RPMI7951 (cell line): Measurements from ENCODE around the gene KLHDC9. TPM values are rescaled to one million over a fixed set of nuclear protein-coding genes. Genes with fewer than 3 reads are reported as not detected.
A peak's percentile ranks its signal among the peaks of the same experiment; 100 is the strongest.
"Not testable (repeated sequence)": the region's sequence is repeated elsewhere in the genome, so short reads cannot be mapped to it uniquely, and the experiment has no call there.

ENCODE experiments used
- DNase-seq: peaks from one replicate; pipeline ENCODE4 v3.0.0-alpha.2; 2012; ENCODE audit warnings: low read depth
- total RNA-seq: library from RNA; depleted of rRNA; stranded (reverse); fragments of >200 nt; shearing (Covaris generic); gene quantifications from 2 replicates; pipeline ENCODE4 v1.2.3, GENCODE V29; 2014; rRNA removed

The KLHDC9 gene
- total RNA-seq, result not detected in 2 replicates

- no peak for DNase-seq
Observed at GRCh38 chr1:161098210-161099068, at the start of gene KLHDC9. Gene KLHDC9, plus strand, starts transcription at chr1:161098361. Its CDS starts 175 bp downstream, at chr1:161098536.

DNA sequence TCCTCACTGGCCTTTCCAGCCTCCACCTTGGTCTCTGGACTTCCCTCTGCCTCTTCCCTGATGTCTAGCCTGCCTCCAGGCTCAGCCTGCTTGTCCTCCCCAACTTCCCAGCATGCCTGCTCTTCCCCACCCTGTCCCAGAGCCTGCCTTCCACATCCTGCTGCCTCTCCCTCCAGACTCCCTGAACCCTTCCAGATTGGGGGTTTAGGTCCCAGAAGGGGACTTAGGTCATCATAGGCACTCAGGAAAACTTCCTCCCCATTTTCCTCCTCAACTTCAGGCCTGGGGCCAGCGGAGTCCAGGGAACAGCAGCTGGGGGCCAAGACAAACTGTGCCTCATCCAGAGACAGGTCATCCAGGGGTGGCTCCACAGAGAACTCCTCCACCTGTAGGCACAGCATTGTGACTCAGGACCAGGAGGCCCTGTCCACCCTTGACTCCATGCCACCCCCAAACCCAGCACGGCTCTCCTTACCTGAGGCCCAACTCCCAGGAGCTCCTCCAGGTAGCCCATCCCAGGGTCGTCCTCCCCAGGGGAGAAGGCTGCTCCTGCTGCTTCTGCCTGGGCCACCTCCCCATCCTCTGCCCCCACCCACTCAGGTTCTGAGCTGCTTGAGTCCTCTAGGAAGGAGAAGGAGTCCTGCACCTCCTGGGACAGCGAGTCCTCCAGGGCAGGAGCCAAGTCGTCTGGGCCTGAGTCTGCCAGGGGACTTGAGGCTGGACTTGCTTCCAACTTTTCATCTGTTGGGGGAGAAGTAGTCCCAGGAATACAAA is 49.0 kb upstream of the KLHDC9 start:
- no peak for DNase-seq

GRCh38 chr1:161051219-161051618 is 46.9 kb upstream of the KLHDC9 start:
- DNase-seq, result no peak

DNA sequence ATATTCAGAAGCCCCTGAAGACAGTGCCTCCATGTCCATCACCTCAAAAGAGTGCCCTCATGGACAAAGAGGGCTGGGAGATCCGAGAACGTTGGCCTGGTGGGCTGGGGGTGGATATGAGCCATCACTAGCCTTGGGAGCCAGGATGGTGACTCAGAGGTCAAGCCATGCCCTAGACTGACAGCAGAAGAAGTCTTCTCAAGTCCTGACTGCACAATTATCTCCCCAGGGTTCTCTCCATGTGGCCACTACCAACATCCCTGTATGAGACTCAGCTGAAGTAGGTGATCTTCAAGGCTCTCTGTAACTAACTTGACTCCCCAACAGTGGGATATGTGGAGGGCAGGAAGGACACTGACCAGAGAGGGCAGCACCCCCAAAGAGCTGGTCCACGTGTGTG is 45.3 kb upstream of the KLHDC9 start:
- DNase-seq, result no peak

DNA sequence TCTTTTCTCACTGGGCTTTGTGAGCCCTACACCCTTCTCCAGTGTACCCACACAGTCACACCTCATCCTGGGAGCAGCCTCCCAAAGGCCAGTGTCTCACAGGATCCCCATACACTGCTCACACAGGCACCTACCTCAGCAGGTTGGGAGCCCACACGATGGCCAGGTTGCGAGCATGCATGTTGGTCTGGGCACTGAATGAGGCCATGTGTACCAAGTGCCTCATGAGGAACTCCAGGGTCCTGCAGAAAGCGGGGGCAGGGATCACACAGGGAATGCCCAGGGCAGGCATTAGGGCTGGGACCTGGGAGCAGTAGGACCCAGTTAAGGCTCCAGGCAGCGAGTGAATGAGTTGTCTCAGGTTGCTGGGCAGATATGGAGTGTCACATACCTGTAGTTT is 43.9 kb upstream of the KLHDC9 start:
- no peak for DNase-seq

DNA sequence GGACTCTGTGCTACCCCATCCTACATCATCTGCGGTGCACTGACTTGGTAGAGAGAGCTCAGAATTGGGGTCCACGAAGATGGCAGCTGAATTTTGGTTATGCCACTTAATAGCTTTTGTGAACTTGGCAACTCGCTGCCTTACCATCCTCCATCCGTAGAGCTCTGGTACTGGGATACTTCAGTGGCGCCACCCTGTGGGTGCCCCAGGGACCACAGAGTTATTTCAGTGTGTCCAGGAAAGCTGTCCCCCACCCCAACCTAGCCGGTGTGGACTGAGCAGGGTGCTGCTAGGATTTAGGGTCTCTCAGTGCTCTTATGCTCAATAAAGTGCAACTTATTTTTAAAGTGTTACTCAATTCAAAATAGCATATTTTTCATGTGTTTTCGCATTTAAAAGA is 43.4 kb upstream of the KLHDC9 start:
- DNase-seq, result no peak

GRCh38 chr1:161059293-161059692 is 38.9 kb upstream of the KLHDC9 start:
- DNase-seq, result no peak

DNA sequence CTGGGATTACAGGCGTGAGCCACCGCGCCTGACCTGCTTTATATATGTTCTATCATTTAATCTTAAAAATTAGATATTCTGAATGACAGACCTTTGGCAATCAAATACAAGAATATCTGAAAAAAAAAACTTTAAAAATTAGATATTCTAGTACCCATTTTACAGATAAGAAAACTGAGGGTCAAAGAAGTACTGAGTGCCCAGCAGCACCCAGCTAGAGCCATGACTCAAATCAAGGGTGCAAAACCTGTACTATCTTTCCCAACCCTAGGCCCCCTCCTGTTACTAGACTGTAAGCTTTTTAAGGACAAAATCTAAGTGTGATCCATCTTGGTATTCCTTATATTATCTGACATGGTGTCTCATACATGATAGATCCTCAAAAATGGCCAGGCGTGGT is 36.7 kb upstream of the KLHDC9 start:
- no peak for DNase-seq

GRCh38 chr1:161063936-161064335 is 34.2 kb upstream of the KLHDC9 start:
- not testable (repeated sequence) for DNase-seq

GRCh38 chr1:161065681-161066080 is 32.5 kb upstream of the KLHDC9 start:
- not testable (repeated sequence) for DNase-seq

DNA sequence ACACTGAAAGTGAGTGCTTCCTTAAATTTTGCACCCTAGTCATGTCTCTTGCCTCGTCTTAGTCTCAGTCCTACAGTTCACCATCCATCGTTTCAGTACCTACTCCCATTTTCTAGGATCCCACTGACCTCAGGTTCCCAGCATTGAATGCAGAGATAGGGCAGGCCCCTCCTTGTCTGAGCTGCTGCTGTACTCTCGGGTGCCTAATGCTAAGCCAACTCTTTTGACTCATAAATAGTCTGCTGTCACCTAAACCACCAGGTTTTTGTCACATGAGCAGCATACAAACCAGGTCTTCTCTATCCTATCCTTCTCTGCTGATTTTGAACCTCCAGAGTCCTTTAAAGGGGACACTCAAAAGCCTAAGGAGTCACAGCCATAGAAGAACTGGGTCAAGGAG is 31.5 kb upstream of the KLHDC9 start:
- DNase-seq, result no peak

GRCh38 chr1:161068306-161069234 is 29.6 kb upstream of the KLHDC9 start:
- DNase-seq, result no peak

GRCh38 chr1:161069241-161069640 is 28.9 kb upstream of the KLHDC9 start:
- DNase-seq, result no peak

DNA sequence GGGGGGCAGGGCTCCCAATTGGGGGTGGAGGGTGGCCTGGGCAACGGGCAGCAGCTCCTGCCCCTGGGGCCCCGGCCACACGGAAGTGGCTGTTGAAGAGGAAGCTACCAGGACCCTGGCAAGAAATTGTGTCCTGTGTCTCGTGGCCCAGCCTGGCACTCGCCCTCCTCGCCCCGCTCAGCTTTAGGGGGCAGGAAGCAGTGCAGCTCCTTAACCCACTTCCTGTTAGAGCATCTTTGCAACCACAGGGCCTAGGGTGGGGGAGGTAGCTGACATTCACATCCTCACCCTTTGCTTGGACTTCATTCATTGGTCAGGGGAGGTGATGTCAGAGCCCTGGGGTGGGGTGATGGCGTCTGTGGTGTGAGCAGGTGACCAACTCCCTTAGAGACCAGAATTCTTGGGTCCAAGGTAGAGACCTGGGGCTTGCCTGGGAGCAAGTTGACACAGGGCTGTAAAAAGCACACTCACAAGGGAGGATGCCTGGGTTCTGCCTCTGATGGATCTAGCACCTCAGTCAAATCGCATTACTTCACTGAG is 28.4 kb upstream of the KLHDC9 start, which contains the start of gene ARHGAP30:
TSS of gene ARHGAP30 (minus strand) at position 161 of the 540 bp plus-strand sequence. CDS start 267 bp downstream, outside the sequence.
- no peak for DNase-seq

DNA sequence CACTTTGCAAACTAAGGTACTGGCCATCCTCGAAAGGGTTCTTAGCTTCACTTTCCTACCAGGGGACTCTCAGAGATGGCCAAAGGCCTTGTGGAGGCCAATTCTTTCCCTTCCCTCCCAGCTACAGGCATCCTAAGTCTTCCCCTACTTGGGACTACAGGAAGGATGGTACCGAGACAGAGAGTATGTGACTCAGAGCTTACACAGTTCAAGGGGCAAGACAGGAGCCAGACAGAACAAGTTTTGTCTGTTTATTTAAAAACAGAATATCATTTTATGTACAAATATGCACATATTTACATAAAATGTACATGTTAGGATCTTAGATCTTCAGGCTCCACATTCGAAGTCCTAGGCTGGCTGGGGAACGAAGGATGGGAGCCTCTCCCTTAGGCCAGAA is 27.4 kb upstream of the KLHDC9 start:
- DNase-seq, result no peak

- DNase-seq, result peak; percentile 40
Observed at GRCh38 chr1:161071886-161072371, 26.2 kb upstream of the KLHDC9 start.

- DNase-seq, result no peak
Observed at GRCh38 chr1:161072751-161073449, 25.3 kb upstream of the KLHDC9 start.

- no peak for DNase-seq
Observed at GRCh38 chr1:161073474-161074121, 24.6 kb upstream of the KLHDC9 start.

DNA sequence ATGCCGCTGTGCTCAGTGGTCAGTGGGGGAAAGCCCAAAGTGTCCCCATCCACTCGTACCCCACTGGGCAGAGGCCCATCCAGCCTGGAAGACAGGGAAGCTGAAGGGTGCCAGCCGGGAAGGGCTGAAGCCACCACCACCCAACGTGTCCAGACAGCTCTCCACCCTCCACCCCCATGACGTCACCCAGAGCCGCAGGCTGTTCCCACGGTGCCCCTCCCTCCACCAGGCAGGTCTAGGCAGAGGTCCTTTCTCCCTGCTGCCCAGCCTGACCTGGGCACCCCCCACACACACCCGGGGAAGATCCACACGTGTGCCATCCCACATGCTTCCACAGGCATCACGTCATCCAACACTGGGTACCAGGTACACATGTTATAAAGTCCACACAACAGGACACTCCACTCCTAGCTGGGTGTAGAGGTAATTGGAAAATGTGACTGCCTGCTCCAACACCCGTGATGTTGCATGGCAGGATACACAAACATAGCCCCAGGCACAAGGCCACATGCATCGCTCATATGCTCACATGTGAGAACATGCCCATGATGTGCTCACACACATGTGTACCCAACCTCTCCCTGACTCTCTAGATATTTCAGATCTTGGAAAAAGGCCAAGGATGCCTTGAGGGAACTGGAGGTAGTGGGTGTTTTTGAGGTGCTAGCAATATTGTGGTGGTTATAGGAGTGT is 23.3 kb upstream of the KLHDC9 start:
- no peak for DNase-seq
